NT2/D1 (cell line): ENCODE measurements around the gene POLR3A.

Source experiments
- SUZ12 ChIP-seq: IDR thresholded peaks from 2 replicates; pipeline ENCODE4 v1.6.1; 2011; ENCODE audit not compliant: insufficient read length, insufficient read depth; ENCODE audit errors: extremely low read depth
- YY1 ChIP-seq: IDR thresholded peaks from 2 replicates; pipeline ENCODE4 v1.6.1; 2011; ENCODE audit not compliant: insufficient read length, insufficient read depth
- ZNF274 ChIP-seq: IDR thresholded peaks from 2 replicates; pipeline ENCODE4 v1.6.1; 2011; ENCODE audit warnings: mild to moderate bottlenecking, low read depth, low read length

- no peak for TF ChIP-seq SUZ12
- TF ChIP-seq YY1, result no peak
- TF ChIP-seq ZNF274, result no peak
Observed at GRCh38 chr10:78007172-78007571, 22.1 kb downstream of the POLR3A start.
